ENCODE results near the gene CACHD1.

DNA sequence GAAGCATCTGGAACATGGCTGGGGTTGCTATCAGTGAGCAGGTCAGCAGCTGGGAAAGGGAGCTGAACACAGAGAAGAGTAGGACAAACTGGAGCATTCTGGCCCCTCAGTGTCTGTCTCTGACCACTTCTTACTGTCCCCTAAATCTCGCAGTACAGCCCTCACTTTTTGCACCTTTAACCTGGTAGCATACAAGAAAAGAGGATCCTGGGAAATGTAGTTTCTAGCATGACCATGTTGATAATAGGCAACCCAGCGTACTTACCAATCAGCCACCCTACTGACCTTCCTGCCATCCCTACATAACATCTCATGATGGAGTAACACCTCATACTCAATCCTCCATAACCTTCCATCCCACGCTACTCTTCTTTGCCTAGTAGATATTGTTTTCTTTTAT is 175.8 kb downstream of the CACHD1 start:
- TF ChIP-seq, protein P1, sequence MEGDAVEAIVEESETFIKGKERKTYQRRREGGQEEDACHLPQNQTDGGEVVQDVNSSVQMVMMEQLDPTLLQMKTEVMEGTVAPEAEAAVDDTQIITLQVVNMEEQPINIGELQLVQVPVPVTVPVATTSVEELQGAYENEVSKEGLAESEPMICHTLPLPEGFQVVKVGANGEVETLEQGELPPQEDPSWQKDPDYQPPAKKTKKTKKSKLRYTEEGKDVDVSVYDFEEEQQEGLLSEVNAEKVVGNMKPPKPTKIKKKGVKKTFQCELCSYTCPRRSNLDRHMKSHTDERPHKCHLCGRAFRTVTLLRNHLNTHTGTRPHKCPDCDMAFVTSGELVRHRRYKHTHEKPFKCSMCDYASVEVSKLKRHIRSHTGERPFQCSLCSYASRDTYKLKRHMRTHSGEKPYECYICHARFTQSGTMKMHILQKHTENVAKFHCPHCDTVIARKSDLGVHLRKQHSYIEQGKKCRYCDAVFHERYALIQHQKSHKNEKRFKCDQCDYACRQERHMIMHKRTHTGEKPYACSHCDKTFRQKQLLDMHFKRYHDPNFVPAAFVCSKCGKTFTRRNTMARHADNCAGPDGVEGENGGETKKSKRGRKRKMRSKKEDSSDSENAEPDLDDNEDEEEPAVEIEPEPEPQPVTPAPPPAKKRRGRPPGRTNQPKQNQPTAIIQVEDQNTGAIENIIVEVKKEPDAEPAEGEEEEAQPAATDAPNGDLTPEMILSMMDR (IDR thresholded peaks at IDR 0.05): no peak
- no peak for TF ChIP-seq CEBPB (IDR thresholded peaks at IDR 0.05)
- no peak for TF ChIP-seq RFX5 (IDR thresholded peaks at IDR 0.05)
- TF ChIP-seq POLR2A (IDR thresholded peaks at IDR 0.05; ENCODE audit: low read length): no peak
